ENCODE data around the gene OR2AG2. TPM values are rescaled to one million over a fixed set of nuclear protein-coding genes. Genes with fewer than 3 reads are reported as not detected.

The OR2AG2 gene
- total RNA-seq, 3 donors from 2014 or later, result 0.14 to 0.49 (median 0.28) TPM

DNA sequence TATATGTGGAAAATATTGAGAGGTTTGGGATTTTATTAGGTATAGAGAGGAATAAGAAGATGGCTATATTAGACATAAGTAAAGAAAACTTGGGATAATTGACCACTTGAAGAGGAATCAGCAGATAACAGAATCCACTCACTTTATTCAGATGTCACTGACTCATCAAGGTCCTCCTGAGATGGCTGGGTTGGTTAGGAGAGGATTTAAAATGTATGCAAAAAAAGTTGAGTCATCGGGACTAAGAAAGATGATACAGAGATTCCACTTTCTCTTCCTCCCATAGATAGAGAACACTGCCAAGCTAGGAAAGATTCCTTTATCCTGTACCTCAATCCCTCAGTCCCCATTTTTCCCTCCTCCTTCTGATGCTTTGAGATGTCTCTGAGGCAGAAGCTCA, 27.6 kb upstream of the OR2AG2 start, which contains the start of gene OR6A2:
OR6A2 (minus strand) TSS at position 288 of the 400 bp plus-strand sequence. CDS start 3,981 bp downstream, outside the sequence.
- no peak for ATAC-seq
- TF ChIP-seq, protein P1, sequence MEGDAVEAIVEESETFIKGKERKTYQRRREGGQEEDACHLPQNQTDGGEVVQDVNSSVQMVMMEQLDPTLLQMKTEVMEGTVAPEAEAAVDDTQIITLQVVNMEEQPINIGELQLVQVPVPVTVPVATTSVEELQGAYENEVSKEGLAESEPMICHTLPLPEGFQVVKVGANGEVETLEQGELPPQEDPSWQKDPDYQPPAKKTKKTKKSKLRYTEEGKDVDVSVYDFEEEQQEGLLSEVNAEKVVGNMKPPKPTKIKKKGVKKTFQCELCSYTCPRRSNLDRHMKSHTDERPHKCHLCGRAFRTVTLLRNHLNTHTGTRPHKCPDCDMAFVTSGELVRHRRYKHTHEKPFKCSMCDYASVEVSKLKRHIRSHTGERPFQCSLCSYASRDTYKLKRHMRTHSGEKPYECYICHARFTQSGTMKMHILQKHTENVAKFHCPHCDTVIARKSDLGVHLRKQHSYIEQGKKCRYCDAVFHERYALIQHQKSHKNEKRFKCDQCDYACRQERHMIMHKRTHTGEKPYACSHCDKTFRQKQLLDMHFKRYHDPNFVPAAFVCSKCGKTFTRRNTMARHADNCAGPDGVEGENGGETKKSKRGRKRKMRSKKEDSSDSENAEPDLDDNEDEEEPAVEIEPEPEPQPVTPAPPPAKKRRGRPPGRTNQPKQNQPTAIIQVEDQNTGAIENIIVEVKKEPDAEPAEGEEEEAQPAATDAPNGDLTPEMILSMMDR (IDR thresholded peaks at IDR 0.05), result no peak
- intact Hi-C loops (cut with DNase I, micrococcal nuclease), result no loop called here

DNA sequence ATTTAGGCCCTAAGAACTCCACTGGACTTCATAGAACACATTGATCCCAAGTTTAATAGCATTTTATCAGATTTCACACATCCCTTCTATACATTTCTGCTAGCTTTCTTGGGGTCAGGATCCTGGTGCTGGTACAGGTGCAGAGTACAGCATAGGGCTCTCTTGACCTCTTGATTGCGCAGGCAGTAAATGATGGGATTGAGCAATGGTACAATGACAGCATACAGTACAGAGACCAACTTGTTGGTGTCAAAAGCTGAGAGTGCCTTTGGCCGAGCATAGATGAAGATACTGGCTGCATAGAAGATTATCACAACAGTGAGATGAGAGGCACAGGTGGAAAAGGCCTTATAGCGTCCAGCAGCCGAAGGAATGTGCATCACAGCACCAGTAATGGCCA, 22.9 kb upstream of the OR2AG2 start:
- TF ChIP-seq, protein P1 (IDR thresholded peaks at IDR 0.05), result no peak
- Histone ChIP-seq H3K4me3 (no peak overlapping the region), H3K36me3 (ENCODE audit: low read depth) (no peaks in the 10 kb centered on the region), H3K9me3 (no peaks in the 10 kb centered on the region), H3K4me1 (ENCODE audit: low read depth) (no peaks in the 10 kb centered on the region)
- DNase-seq, result no peak
- intact Hi-C loops (cut with DNase I, micrococcal nuclease), result no loop called here
- no peak for ATAC-seq

More for the DNA sequence above, 27.6 kb upstream of the OR2AG2 start, which contains the start of gene OR6A2:
- H3K9me3 ChIP-seq, result no peaks in the 10 kb centered on the region
- no peak for DNase-seq
- H3K4me1 ChIP-seq (ENCODE audit: low read depth), result no peaks in the 10 kb centered on the region
- H3K36me3 ChIP-seq (ENCODE audit: low read depth), result no peaks in the 10 kb centered on the region
- H3K4me3 ChIP-seq, result no peak within 1 kb of the TSS

DNA sequence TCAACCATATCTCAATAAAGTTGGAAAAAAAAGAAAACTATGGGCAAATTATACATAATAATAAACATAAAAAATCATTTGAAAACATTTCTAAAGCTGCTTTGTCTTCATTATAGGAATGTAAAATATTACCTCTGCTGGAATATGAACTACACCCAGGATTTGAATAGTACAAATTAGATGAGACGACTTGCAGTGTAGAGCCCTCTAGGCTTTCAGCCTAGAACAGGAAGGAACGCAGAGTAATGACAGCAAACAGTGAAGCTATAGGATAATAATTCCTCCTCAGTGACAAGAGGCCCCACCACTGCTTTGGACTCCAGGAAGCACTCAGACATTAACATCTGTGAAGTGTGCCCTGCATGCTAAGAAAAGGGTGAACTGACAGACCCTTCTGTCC, 18.8 kb upstream of the OR2AG2 start:
- TF ChIP-seq, protein P1 (IDR thresholded peaks at IDR 0.05), result no peak
- Histone ChIP-seq H3K9me3 (no peaks in the 10 kb centered on the region), H3K4me3 (no peak overlapping the region), H3K36me3 (ENCODE audit: low read depth) (no peaks in the 10 kb centered on the region), H3K4me1 (ENCODE audit: low read depth) (no peaks in the 10 kb centered on the region)
- DNase-seq (no peak), ATAC-seq (no peak)
- intact Hi-C loops (cut with DNase I, micrococcal nuclease), result no loop called here

DNA sequence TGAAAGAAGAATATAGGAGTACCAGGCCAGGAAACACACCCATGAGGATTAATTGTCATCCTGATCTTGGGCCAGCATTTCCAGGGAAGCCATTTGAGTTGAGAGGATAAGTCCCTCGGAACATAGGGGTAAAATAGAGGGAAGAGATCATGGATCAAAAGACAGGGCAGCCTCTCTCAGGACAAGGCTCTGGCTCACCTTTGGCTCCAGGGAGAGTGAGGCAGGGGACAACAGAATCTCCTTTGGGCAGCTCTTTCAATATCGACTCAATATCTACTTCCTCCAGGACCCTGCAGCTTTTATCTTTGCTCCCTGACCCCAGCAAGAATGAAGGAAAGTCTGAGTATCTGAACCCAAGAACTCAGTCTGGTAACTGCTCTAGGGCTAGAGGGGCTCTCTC, 10.9 kb upstream of the OR2AG2 start, which contains the start of gene OR2AG1:
OR2AG1 (plus strand) TSS at position 301 of the 400 bp plus-strand sequence. CDS start 2,018 bp downstream, outside the sequence.
- TF ChIP-seq, protein P1 (IDR thresholded peaks at IDR 0.05), result no peak
- Histone ChIP-seq H3K9me3 (no peaks in the 10 kb centered on the region), H3K4me1 (ENCODE audit: low read depth) (no peaks in the 10 kb centered on the region), H3K36me3 (ENCODE audit: low read depth) (no peaks in the 10 kb centered on the region), H3K4me3 (no peak within 1 kb of the TSS)
- no peak for ATAC-seq
- DNase-seq, result no peak
- intact Hi-C loops (cut with DNase I, micrococcal nuclease), result no loop called here

DNA sequence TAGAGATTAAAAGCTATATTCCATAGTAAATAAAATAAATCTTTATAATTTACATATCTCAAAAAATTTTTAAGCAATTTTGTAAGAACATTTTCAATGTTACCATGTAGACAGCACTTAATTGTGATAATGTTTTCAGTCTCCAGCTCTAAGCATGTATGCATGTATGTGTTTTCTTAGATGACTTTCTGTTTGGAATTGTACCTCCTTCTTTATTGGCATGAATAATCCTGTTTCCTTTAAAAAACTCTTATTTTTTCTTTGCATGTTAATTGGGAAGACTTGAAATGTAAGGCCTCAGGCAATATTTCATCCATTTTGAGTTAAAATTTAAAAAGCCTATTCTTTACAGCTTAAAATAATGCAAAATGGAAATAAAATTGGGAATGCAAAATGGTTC, 9.1 kb upstream of the OR2AG2 start:
- no peaks in the 10 kb centered on the region for H3K9me3 ChIP-seq

More for the DNA sequence above, 9.1 kb upstream of the OR2AG2 start:
- DNase-seq, result no peak
- H3K4me3 ChIP-seq, result no peak overlapping the region
- H3K4me1 ChIP-seq (ENCODE audit: low read depth), result no peaks in the 10 kb centered on the region
- no peaks in the 10 kb centered on the region for H3K36me3 ChIP-seq (ENCODE audit: low read depth)
- intact Hi-C loops (cut with DNase I, micrococcal nuclease), result no loop called here
- no peak for ATAC-seq
- TF ChIP-seq, protein P1 (IDR thresholded peaks at IDR 0.05), result no peak
